Fibroblast of lung (primary cell): ENCODE measurements around the gene CARMIL1. TPM values are rescaled to one million over a fixed set of nuclear protein-coding genes. Genes with fewer than 3 reads are reported as not detected.

ENCODE experiments used
- DNase-seq, 2 donors: peaks; one replicate each; pipeline versions ENCODE4 v3.0.0 to v3.0.0-alpha.2; 2010; ENCODE audit warnings: low read depth in 2 of 2
- H2AFZ ChIP-seq: 2 replicates; pipeline ENCODE4 v1.5.1; 2012; ENCODE audit warnings: low read length, control low read depth, inconsistent platforms
- H3K27ac ChIP-seq: 2 replicates; pipeline ENCODE4 v1.5.1; 2011; ENCODE audit warnings: low read length, control low read depth; ENCODE audit not compliant: insufficient read depth
- H3K27me3 ChIP-seq: 2 replicates; pipeline ENCODE4 v1.5.1; 2011; ENCODE audit warnings: mild to moderate bottlenecking, low read length; ENCODE audit not compliant: control insufficient read depth, insufficient read depth
- H3K36me3 ChIP-seq: 2 replicates; pipeline ENCODE4 v1.5.1; 2011; ENCODE audit warnings: low read length; ENCODE audit not compliant: control insufficient read depth, insufficient read depth
- H3K4me1 ChIP-seq: 2 replicates; pipeline ENCODE4 v1.5.1; 2011; ENCODE audit warnings: low read length; ENCODE audit not compliant: control insufficient read depth, insufficient read depth; ENCODE audit errors: extremely low read depth
- H3K4me2 ChIP-seq: 2 replicates; pipeline ENCODE4 v1.5.1; 2011; ENCODE audit warnings: low read length, control low read depth; ENCODE audit not compliant: insufficient read depth; ENCODE audit errors: extremely low read depth
- H3K4me3 ChIP-seq, 4 experiments: fragments of 200-600 bp in 1 of 4; sonication (generic) in 1 of 4; replicated peaks in 1 of 4; 2 replicates each; pipeline ENCODE4 v1.5.1; 2011 to 2016; ENCODE audit warnings: low read length in 4 of 4, low read depth in 3 of 4, mild to moderate bottlenecking in 3 of 4, control low read depth in 2 of 4, inconsistent platforms in 1 of 4, mixed read lengths in 1 of 4; ENCODE audit not compliant: insufficient read depth in 1 of 4; ENCODE audit errors: control extremely low read depth in 1 of 4
- H3K79me2 ChIP-seq: 2 replicates; pipeline ENCODE4 v1.5.1; 2012; ENCODE audit warnings: mild to moderate bottlenecking, low read length, inconsistent platforms; ENCODE audit not compliant: control insufficient read depth, insufficient read depth
- H3K9ac ChIP-seq: 2 replicates; pipeline ENCODE4 v1.5.1; 2011; ENCODE audit warnings: mild to moderate bottlenecking, low read length, control low read depth; ENCODE audit not compliant: insufficient read depth
- H3K9me3 ChIP-seq: 2 replicates; pipeline ENCODE4 v1.5.1; 2012; ENCODE audit warnings: low read depth, low read length; ENCODE audit not compliant: control insufficient read depth, insufficient read depth
- H4K20me1 ChIP-seq: 2 replicates; pipeline ENCODE4 v1.5.1; 2011; ENCODE audit warnings: low read length; ENCODE audit not compliant: control insufficient read depth, insufficient read depth; ENCODE audit errors: extremely low read depth
- CTCF ChIP-seq, 2 donors: IDR thresholded peaks in 1 of 2; conservative IDR thresholded peaks in 1 of 2; 1 replicate in 1 of 2; 2 replicates in 1 of 2; pipeline ENCODE4 v1.5.1; 2011 to 2012; ENCODE audit warnings: low read length in 2 of 2, control low read depth in 1 of 2, inconsistent platforms in 1 of 2, low read depth in 1 of 2, mild to moderate bottlenecking in 1 of 2
- EZH2 ChIP-seq: IDR thresholded peaks from 2 replicates; pipeline ENCODE4 v1.5.1; 2012; ENCODE audit warnings: low read length, control low read depth, mild to moderate bottlenecking; ENCODE audit errors: missing control alignments
- polyA plus RNA-seq, 2 donors: library from polyadenylated mRNA; depleted of rRNA in 1 of 2; stranded (reverse) in 1 of 2; unstranded in 1 of 2; fragments of >200 nt; gene quantifications; 2 replicates each; pipeline ENCODE4 v1.2.1, GENCODE V29; 2011 to 2012; ENCODE audit warnings: missing spikeins in 1 of 2
- total RNA-seq: library from RNA; depleted of rRNA; stranded (reverse); fragments of >200 nt; gene quantifications from 2 replicates; pipeline ENCODE4 v1.2.1, GENCODE V29; 2014

The CARMIL1 gene
- total and polyA plus RNA-seq, 2 donors (not counting 1 experiment from before 2014, with no cell fraction given), result 10.2 to 12.5 TPM

GRCh38 chr6:25547797-25548196, 268.6 kb downstream of the CARMIL1 start:
- Histone ChIP-seq H3K9ac (no peak overlapping the region), H2AFZ (no peak overlapping the region), H3K27ac (no peak overlapping the region), H3K27me3 (no peaks in the 10 kb centered on the region), H3K79me2 (no peaks in the 10 kb centered on the region), H3K36me3 (no peaks in the 10 kb centered on the region), H3K4me3 (no peak overlapping the region), H3K4me2 (no peak overlapping the region), H3K4me1 (no peaks in the 10 kb centered on the region), H3K9me3 (no peaks in the 10 kb centered on the region), H4K20me1 (no peaks in the 10 kb centered on the region)
- TF ChIP-seq CTCF (conservative IDR thresholded peaks at IDR 0.05 in 1 of 2, IDR thresholded peaks at IDR 0.05 in 1 of 2; ENCODE audit: low read depth in 1 of 2, low read length in 2 of 2) (no peak), EZH2 (no peak)
- DNase-seq, result no peak

GRCh38 chr6:25548451-25548850, 269.3 kb downstream of the CARMIL1 start:
- no peaks in the 10 kb centered on the region for H3K9me3 ChIP-seq
- no peak for DNase-seq
- H3K4me2 ChIP-seq, result no peak overlapping the region
- TF ChIP-seq CTCF (conservative IDR thresholded peaks at IDR 0.05 in 1 of 2, IDR thresholded peaks at IDR 0.05 in 1 of 2; ENCODE audit: low read depth in 1 of 2, low read length in 2 of 2) (no peak), EZH2 (no peak)
- H3K36me3 ChIP-seq, result no peaks in the 10 kb centered on the region
- no peaks in the 10 kb centered on the region for H3K27me3 ChIP-seq
- no peak overlapping the region for H3K4me3 ChIP-seq
- H3K79me2 ChIP-seq, result no peaks in the 10 kb centered on the region
- H2AFZ ChIP-seq, result no peak overlapping the region
- no peaks in the 10 kb centered on the region for H4K20me1 ChIP-seq
- no peak overlapping the region for H3K9ac ChIP-seq
- H3K4me1 ChIP-seq, result no peaks in the 10 kb centered on the region
- no peak overlapping the region for H3K27ac ChIP-seq

- H3K27me3 ChIP-seq, result no peaks in the 10 kb centered on the region
- H3K27ac ChIP-seq, result no peak overlapping the region
- H3K4me1 ChIP-seq, result no peaks in the 10 kb centered on the region
- no peak overlapping the region for H3K4me3 ChIP-seq
- no peaks in the 10 kb centered on the region for H3K79me2 ChIP-seq
- no peak overlapping the region for H3K9ac ChIP-seq
- H2AFZ ChIP-seq, result no peak overlapping the region
- no peaks in the 10 kb centered on the region for H4K20me1 ChIP-seq
- H3K4me2 ChIP-seq, result no peak overlapping the region
- DNase-seq, result no peak
- TF ChIP-seq EZH2 (no peak), CTCF (conservative IDR thresholded peaks at IDR 0.05 in 1 of 2, IDR thresholded peaks at IDR 0.05 in 1 of 2; ENCODE audit: low read depth in 1 of 2, low read length in 2 of 2) (no peak)
- H3K9me3 ChIP-seq, result no peaks in the 10 kb centered on the region
- H3K36me3 ChIP-seq, result no peaks in the 10 kb centered on the region
Observed at GRCh38 chr6:25550631-25551030, 271.5 kb downstream of the CARMIL1 start.
